Measurements from ENCODE around the gene ZNHIT3.

DNA sequence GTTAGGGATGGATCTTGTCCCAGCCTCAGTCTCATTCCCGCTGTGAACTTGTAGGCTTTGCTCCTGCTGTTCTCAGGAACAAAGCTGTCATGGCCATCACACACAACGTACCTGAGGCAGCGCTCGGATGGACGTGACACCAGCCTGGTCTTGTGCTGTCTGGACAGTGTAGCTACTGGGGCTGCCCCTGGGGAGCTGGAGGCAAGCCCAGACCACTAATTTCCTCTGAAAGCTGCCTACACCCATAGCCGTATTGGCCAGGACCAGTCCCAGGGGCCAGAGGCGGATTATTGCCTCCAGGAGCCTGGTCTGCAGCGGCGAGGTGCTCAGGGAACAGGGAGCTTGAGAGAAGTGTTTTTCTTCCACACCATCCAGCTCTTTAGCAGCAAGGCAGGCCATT lies 11.7 kb downstream of the ZNHIT3 start:
- no peak for TF ChIP-seq POLR2A (IDR thresholded peaks at IDR 0.05)
- TF ChIP-seq, protein P1, sequence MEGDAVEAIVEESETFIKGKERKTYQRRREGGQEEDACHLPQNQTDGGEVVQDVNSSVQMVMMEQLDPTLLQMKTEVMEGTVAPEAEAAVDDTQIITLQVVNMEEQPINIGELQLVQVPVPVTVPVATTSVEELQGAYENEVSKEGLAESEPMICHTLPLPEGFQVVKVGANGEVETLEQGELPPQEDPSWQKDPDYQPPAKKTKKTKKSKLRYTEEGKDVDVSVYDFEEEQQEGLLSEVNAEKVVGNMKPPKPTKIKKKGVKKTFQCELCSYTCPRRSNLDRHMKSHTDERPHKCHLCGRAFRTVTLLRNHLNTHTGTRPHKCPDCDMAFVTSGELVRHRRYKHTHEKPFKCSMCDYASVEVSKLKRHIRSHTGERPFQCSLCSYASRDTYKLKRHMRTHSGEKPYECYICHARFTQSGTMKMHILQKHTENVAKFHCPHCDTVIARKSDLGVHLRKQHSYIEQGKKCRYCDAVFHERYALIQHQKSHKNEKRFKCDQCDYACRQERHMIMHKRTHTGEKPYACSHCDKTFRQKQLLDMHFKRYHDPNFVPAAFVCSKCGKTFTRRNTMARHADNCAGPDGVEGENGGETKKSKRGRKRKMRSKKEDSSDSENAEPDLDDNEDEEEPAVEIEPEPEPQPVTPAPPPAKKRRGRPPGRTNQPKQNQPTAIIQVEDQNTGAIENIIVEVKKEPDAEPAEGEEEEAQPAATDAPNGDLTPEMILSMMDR (IDR thresholded peaks at IDR 0.05) = no peak
